AML-193 (cell line): ENCODE results near the gene FAT1.

Source experiments
- DNase-seq, 2 experiments: peaks; one replicate each; lab custom pipeline; 2025; lab: John Stamatoyannopoulos, UW

FAT1 gene

GRCh38 chr4:186699881-186700397 lies 23.7 kb downstream of the FAT1 start:
- no peak for DNase-seq

- DNase-seq = no peak
Observed at GRCh38 chr4:186699298-186699697, 24.4 kb downstream of the FAT1 start.

GRCh38 chr4:186698525-186698924 lies 25.1 kb downstream of the FAT1 start:
- DNase-seq = no peak

GRCh38 chr4:186698028-186698427 lies 25.6 kb downstream of the FAT1 start:
- DNase-seq = no peak

GRCh38 chr4:186695392-186695791 lies 28.3 kb downstream of the FAT1 start:
- DNase-seq = no peak

GRCh38 chr4:186693894-186694293 lies 29.8 kb downstream of the FAT1 start:
- DNase-seq = no peak

GRCh38 chr4:186693159-186693815 lies 30.4 kb downstream of the FAT1 start:
- no peak for DNase-seq

- no peak for DNase-seq
Observed at GRCh38 chr4:186691396-186691795, 32.3 kb downstream of the FAT1 start.

GRCh38 chr4:186689476-186689875 lies 34.2 kb downstream of the FAT1 start:
- no peak for DNase-seq

GRCh38 chr4:186688150-186688943 lies 35.3 kb downstream of the FAT1 start:
- DNase-seq = no peak

GRCh38 chr4:186687265-186687664 lies 36.4 kb downstream of the FAT1 start:
- DNase-seq = no peak

- no peak for DNase-seq
Observed at GRCh38 chr4:186685767-186686183, 37.9 kb downstream of the FAT1 start.

GRCh38 chr4:186684889-186685309 lies 38.8 kb downstream of the FAT1 start:
- no peak for DNase-seq

- DNase-seq = no peak
Observed at GRCh38 chr4:186684220-186684619, 39.4 kb downstream of the FAT1 start.

- no peak for DNase-seq
Observed at GRCh38 chr4:186680641-186681040, 43.0 kb downstream of the FAT1 start.

- no peak for DNase-seq
Observed at GRCh38 chr4:186676531-186677161, 47.0 kb downstream of the FAT1 start.

- DNase-seq = no peak
Observed at GRCh38 chr4:186669735-186670134, 53.9 kb downstream of the FAT1 start.

GRCh38 chr4:186669159-186669731 lies 54.4 kb downstream of the FAT1 start:
- no peak for DNase-seq

- DNase-seq = no peak
Observed at GRCh38 chr4:186666750-186667149, 56.9 kb downstream of the FAT1 start.

- no peak for DNase-seq
Observed at GRCh38 chr4:186666252-186666651, 57.4 kb downstream of the FAT1 start.

- DNase-seq = no peak
Observed at GRCh38 chr4:186660403-186660802, 63.3 kb downstream of the FAT1 start.

- DNase-seq = no peak
Observed at GRCh38 chr4:186659935-186660334, 63.7 kb downstream of the FAT1 start.
